NCI-H226 (cell line): ENCODE results near the gene EML1.
A peak's percentile ranks its signal among the peaks of the same experiment; 100 is the strongest.

Experiments
- DNase-seq: peaks from one replicate; pipeline ENCODE4 v3.0.0-alpha.2; 2015

EML1 gene

DNA sequence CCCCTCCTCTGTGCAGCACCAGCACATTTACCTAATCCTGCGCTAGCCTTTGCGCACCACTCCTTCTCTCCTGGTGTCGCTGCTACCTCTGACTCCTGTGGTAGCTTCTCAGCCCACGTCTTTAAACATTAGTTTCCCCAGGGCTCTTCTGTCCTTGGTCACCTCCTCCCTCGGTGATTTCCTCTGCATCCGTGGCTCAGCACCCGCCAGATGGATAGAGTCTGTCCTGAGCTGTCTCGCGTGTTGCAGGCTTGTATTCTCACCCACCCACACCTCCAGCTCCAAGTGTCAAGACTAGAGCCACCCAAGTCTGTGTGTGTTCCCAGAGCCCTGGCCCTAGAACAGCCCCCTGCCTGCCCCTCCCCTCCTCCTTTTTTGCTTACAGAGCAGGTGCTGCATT lies 83.2 kb downstream of the EML1 start:
- DNase-seq: no peak

DNA sequence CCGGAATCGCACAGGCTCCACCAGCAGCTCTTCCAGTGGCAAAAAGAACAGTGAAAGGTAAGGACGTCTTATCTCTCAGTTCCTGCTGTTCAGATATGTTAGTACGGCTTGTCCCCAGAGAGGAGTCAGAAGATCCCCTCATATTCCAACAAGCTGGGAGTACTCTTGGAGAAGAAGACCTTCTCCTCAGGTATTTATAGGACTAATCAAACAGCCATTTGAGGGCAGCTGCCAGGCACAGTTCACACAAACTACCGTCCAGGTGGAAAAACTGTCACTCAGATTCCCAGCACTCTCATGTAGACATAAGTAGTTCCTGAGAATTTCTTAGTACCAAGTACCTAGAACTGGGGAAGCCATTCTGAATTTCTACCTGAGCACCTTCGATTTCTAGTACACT lies 85.3 kb downstream of the EML1 start:
- DNase-seq: no peak

DNA sequence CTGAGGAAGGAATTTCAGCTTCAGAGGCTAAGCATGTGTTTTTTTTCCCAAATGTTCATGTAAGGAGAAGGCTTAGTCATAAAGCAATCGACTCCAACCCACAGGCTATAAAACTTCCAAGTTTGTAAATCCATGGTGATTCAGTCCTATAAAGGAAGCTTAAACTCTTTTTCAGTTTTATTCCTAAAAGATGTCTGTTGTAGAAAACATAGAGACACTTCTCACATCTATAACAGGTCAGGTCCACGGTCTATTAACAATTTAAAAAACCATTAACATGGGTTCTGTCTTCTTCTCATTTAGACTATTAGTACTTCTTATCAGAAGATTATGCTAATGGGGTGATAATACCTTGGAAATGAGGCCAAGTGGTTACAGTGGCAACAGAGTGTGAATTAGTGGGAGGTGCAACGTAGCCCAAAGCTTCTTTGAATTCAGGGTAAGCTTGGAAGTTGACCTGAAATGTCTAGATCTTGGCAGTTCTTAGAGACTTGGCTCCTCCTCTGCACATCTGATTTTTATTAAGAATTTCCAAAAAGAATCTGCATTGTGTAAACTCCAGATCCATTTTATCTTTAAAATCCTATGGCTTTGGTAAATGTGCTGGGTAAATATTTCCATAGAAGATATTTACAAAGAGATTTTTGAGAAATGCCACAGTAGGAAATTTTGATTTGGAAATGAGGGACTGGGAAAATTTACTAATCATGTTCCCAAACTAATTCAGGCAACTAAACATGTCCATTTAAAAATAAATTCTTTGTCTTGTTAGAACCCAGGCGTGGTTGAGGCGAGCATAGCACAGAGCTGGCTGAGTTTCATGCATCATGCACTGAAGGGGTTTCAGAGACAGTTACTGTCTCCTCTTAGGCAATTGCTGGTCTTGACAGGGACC lies 86.4 kb downstream of the EML1 start:
- peak; percentile 51 for DNase-seq

DNA sequence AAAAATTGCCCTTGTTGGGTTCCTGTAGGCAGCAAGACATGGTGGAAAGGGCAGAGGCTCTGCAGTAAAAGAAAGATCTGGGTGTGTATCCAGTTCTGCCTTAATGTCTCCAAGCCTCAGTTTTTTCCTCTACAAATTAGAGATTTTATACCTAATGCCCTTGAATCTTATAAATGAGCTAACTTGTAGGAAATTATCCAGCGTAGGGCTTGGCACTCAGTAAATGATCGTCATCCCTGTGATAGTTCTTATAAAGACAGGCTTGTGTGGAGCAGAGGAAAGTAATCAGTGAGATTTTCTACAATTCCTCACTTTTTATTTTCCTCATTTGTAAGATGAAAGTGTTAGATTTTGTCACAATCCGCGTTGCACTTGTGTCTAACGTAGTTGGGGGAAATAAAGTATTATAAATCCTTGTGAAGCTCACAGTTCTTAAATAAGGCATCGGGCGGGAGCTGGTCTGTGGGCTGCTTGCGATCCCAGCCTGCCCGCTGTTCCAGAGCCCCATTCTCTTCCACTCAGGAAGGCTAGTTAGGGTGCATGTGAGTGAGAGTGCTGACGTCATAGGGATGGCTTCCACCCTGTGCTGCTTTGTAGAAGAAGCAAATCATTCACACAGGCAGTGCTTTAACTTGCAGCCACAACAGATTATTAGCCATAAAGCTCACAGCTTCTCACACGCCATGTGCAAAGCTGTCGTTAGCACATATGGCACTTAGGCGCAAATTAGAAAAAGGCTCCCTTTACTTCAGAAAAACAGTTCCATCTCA lies 87.6 kb downstream of the EML1 start:
- no peak for DNase-seq

DNA sequence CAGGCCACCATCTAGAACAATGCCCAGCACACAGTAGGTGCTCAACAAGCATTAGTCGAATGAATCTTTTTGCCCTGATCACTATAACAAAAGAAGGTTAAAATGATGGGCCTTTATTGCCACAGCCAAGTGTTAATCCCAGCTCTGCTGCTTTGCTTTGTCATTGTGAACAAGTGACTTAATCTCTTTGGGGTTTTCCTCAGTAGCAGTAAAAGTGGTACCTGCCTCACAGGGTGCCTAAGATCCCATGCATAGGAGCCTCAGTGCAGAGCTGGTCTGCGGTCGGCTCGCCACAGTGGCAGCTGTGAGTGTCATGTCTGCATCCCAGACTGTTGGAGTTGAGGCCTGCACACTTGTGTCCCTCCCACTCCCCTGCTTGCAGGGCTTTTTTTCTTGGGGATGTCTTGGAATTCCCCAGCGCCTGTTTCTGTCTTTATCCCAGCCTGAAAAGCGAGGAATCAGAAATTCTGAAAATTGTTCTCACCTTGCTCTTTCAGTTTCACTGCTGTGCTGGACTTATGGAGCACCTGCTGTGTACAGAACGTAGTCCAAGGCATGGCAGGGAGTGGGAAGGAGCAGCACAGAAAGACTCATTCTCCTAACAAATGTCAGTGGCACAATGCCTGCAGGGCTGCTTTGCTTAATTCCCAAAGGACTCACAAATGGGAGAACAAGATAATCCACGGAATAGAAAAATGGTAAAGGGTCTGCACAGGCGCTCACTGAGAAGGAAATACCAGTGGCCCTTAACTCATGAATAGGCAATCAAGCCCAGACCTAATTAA lies 90.8 kb downstream of the EML1 start:
- DNase-seq: no peak

DNA sequence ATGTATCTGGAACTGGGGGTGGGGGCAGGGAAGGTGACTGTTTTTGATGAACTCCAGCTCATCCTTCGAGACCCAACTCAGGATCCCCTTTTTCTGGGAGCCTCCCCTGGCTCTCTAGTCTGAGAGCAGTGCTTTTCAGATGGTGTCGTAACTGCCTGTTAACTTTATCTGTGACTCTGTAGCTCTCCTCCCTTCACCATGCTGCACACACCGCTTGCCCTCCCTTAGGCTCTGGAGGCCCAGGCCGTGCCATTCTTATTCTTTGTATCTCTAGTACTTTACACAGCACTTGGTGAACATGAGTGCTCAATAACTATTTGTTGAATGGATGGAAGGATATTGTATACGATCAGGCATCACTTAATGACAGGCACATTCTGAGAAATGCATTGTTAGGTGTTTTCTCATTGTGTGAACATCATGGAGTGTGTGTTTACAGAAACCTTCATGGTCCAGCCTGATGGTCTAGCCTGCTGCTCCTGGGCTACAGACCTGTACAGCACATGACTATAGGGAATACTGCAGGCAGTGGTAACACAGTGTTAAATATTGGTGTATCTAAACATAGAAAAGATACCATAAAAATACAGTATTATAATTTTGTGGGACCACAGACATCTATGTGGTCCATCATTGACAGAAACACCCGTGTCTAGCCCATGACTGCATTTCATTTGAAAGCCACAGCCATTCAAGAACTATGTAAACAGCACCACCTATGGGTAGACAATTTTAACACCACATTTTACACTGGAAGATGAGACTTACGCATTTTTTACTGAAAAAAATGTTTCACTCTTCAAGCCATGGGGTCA lies 91.8 kb downstream of the EML1 start:
- peak; percentile 47 for DNase-seq

DNA sequence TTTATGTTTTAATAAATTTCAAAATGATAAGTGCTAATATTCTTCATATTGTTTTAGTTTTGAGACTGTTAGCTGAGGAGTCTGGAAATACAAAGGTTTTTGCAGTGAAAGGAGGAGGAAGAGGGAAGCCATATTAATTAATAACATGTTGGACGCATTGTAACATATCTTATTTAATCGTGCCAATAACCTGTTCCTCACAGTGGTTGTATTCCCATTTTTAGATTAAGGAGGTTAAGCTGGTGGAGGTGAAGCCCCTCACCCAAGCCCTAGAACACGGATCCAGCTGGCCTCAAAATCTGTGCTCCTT lies 92.4 kb downstream of the EML1 start:
- DNase-seq: no peak

DNA sequence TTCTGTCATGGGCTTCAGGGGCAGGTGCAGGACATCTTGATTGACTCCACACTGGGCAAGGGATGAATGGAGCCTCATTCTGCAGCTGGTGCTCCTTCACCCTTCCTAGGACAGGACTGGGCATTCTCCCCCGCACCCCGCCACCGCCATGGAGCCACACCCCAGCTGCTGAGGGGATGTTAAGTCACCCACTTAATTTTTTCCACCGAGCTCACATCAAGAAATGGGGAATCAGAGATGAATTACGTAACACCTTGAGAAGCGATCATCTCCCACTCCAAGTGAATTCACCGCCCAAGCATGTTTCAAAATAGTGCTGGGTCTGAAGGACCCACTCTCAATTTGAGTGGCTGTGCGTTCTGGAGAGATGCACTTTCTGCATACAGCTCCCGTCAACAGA lies 94.2 kb downstream of the EML1 start:
- DNase-seq: no peak

DNA sequence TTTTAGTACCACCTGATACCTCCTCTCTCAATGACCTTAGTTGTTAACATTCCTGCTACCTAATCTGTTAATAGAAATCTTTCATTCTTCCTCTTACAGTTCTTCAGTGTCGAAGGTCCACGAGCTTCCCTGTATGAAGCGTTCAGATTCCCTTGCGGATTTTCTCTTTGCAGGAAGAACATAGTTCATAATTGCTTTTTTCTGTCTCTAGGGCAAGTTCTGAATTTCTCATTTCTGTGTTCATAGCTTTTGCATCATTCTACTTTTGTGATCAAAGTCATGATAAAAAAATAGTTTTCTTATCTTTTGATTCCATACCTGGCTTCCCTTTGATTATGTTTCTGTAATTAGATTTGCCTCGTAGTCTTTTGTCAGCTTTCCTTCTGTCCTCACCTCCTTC lies 94.9 kb downstream of the EML1 start:
- DNase-seq: no peak

DNA sequence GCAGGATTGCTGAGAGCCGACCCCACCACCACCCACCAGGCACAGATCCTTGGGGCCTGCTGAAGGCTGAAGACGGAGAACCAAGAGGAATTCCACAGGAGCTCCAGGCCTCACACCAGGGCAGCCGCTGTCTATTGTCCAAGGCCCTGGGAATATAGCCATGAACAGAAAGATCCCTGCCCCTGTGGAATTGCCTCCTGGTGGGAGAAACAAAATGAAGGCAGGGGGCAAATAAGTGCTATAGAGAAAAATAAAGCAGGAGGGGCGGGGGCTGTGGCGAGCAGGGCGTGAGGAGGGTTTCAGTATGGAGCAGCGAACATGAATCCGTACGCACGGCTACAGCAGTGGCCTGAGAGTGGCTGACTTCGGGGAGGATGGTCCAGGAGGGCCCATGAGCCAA lies 96.1 kb downstream of the EML1 start:
- no peak for DNase-seq

DNA sequence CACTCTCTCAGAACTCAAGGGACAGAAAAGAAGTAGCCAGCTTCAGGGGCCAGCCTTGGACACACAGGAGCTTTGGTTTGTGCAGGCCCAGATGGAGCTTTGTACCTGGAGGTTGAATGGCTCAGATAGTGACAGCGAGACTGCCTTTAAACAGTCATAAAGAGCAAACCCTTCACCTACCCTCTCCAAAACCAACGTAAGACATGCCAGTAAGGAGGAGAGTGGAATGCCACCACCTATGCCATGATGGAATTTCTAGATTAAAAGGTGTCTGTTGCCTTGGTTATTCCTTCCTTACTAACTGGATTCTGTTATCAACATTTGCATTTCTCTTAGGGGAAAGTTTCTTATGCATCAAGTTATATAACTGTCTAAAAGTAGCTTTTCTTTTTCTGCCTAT lies 98.1 kb downstream of the EML1 start:
- DNase-seq: no peak

DNA sequence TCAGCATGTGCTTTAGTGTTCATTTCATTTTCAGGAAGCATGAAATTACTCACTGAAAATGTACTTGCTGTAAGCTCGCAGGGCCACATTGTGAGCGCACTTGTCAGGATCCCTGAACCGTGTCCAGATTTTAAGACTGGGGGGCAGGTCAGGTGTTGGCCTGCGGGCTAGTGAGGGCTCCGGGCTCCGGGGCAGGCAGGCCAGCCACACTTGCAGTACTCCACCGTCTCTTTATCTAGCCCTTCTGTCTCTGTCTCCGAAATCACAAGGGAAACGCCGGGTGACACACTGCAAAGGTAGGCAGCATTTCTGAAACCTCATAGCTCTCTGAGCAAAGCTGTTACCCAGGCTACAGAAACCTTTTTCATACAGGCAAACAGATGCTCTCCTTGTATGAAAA lies 98.7 kb downstream of the EML1 start:
- DNase-seq: no peak

DNA sequence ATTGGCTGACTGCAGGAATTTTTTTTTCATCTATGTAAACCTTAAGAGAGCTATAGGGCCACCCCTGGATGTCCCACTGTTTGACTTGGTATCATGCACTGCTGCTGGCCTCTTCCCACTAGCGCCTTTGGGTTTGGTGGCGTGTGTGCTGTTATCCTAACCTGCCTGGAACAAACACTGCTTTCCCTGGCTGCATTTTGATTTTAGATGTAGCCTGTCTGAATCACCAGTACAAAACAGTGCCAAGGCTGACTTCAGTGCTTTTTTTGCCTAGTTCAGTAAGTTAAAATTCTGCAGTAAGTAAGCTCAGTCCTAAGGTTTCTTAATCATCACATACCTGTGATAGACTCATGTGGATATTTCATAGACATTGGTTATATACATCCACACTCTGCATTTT lies 99.2 kb downstream of the EML1 start:
- DNase-seq: peak; percentile 19

DNA sequence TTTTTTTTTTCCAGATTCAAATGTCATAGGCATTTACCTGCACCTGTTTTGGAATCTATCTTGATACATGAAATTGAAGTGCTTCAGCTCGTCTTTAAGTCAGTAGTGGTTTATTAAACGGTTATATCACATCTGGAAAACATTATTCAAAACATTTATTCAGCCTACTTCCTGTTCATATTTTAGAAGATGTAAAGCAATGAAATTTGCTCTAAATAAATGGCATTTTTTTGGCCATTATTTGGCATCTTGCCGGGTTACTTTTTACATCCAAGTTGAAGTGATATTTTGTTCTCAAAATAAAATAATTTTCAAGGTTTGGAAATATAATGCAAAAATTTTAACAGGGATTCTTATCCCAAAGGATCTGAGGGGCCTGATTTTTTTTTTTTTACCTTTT lies 103.1 kb downstream of the EML1 start:
- no peak for DNase-seq

DNA sequence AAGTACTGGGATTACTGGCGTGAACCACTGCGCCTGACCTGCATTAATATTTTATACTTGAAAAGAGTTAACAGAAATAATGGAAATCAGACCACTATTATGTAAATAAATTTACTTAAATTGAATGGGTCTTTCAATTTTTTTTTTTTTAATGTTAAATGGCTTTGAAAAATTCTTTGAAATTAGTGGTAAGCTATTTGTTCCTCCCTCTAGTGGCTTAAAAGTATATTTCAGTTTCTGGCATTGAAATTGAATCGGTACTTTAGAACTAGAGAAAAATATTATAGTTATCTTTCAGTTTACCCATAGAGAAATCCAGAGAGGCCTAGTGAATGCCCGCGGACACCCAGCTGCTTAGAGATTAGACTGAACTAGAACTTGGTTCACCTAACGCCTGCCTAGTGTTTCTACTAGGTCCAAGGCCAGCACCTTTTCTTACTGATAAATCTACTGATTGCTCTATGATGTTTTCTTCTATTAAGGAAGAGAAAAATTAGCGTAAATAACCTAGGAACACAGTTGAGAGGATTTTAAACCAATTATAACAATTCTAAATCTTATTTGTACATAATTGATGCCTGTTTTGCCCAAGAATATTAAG lies 106.5 kb downstream of the EML1 start:
- DNase-seq: no peak

DNA sequence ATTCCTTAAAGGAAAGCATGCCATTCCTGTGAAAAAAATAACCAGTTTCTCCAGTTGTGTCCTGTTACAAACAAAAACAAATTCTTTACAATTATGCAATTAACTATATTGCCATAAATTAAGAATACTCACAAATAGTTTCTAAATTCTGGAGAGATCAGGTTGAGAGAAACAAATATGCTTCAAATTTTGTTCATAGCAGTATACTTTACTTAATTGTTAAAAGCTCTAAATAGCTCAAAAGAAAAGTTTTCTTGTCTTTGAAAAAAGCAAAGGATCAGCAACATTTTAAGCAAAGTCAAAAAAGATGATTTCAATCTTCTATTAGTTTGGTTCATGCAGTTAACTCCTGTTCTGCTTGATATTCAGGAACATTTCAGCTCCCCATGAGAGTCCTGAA lies 109.7 kb downstream of the EML1 start:
- no peak for DNase-seq

DNA sequence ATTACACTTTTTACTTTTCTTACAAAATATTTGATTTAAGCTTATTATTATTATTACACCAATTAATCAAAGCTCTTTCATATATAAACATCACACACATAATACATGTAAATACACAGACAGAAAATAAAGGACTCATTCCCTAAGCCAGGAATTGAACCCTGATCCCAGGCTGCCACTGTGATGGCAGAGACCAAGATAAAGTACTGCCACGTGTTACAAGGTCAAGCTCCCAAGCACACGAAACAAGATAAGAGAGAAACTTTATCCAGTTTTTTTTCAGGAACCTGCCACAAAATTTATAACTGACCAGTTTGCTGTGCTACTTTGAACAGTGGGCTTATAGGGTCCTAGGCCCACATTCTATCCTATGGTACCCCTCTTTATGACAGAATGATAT lies 111.3 kb downstream of the EML1 start:
- DNase-seq: no peak

DNA sequence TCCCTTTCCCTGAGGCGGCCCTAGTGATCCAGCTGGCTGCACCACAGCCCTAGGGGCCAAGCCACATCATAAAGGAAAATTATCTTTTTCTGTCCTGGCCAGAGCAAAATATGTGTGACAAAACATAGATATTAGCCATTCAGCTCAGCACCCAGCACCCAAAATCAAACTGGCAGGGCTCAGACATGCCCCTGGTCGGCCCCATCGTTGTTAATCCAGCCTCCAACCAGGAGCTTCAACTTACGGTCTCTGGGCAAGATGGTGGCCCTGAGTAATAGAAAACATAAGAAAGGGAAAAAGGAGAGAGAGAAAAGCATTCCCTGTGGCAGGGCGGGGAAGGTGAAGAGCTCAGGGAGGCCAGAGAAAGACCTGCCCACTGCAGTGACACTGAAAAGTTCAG lies 111.9 kb downstream of the EML1 start:
- DNase-seq: no peak

DNA sequence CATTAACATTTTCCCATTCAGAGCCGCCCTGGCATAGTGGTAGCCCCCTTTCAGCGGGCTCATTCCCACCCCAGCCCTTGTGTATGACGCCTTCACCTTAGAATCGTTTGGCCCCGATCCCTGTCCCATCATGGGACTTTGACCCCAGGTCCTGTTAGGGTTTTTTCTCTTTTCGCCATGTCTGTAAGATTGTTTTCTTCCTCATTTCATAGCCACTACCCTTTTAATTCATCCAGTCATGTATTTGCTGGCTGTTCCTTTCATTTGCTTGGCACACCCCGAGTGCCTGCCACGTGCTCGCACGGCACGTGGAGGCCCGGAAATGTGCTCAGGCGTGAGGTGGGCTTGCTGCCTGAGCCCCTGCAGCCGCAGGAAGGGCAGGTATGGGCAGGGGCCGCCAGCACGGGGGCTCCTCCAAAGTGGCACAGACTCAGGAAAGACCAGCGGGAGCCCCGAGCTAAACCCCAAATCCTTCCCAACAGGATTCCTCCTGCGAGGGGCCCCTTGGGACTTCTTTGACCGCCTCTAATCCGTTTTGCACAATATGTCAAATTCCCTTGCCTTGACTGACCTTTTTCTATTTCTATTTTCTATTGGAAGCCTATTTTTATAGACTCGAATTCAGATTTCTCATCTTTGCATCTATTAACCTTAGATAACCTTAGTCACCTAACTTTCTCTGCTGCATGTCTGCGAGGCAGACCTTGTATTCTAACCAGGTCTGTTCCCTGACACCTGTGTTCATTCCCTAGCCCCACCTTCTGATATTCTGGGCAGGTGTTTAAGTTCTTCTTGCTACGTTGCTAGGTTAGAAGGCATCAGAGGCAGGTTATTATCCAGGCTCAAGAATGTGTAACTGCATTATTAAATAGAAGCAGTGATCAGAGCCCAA lies 114.8 kb downstream of the EML1 start:
- no peak for DNase-seq

DNA sequence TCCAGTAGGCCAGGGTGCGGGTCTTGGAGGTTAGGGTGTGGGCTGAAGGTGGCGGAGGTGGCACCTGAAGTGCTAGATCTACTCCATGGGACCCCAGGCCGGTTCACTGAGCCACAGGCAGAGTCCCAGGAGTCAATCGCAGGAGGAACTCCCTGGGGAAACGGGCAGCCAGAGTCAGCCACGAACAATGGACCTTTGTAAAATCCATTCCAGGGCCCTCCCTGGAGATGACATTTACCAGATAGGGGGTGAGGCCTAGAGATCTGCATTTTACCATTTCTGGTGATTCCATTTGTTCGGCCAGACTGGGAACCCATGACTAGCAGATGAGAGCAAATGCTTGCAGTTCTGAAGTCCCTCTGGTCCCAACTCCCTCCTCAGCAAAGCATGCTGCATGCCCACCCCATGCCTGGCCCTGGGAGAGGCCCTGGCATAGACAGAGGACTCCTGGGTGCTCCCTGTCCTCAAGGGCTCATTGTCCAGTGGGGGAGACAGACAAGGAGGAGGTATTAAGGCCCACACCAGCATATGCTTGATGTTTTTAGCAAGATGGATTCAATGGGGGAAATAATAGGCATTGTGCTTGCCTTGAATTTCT lies 115.5 kb downstream of the EML1 start:
- DNase-seq: no peak

DNA sequence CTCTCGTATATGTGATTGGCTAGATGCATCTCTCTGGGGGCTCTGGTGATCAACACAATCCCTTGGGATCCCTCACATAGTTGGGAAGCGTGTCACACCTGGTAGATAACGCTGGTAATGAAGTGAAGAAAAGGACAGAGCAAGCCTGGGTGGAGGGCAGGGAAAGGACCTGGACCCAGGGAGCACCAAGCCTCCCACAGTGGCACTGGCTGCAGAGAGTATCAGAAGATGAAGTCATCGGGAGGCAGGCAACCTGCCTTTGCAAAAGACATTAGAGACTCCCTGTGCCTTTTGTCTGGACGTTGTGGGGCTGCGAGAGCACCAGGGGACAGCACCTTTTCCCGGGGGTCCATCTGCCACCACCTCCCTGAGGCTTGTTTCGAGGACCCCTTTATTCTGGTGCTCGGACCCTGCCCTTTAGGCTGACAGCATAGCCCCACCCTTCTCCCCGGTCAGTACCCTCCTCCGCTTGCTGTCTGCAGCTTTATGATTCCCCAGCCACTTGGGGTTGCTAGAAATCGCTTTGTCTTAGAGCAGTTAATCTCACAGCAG lies 116.4 kb downstream of the EML1 start:
- DNase-seq: no peak
